HG02798 (cell line): Measurements from ENCODE around the gene PRKG1.
A peak's percentile ranks its signal among the peaks of the same experiment; 100 is the strongest.

Experiments
- ATAC-seq: cut with Tn5 transposase; IDR thresholded peaks from one replicate; pipeline ENCODE4 v1.9.1; 2021; ENCODE audit warnings: mild to moderate bottlenecking; ENCODE audit not compliant: unreplicated experiment, poor library complexity

Gene PRKG1

DNA sequence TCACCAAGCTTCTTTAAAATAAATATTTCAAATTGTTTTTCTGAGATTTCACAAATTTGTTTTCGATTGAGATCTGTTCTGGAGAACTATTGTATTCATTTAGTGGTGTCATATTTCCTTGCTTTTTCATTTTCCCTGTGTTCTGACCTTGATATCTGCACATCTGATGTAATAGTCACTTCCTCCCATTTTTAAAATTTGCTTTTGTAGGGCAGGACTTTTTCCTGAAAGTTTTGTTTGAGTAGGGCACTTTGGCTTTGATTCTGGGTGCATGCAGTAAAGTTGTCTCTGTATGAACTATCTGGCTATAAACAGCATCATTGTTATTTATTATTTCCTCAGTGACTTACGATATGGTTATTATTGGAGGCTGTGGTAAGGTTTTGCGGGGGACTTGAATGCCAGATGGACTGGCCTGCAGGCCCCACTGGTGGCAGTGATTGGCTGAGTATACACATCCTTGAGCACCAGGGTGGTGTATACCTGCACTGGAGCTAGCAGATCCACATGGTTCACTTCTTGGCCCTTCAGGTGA, 541.5 kb downstream of the PRKG1 start:
- ATAC-seq: no peak

DNA sequence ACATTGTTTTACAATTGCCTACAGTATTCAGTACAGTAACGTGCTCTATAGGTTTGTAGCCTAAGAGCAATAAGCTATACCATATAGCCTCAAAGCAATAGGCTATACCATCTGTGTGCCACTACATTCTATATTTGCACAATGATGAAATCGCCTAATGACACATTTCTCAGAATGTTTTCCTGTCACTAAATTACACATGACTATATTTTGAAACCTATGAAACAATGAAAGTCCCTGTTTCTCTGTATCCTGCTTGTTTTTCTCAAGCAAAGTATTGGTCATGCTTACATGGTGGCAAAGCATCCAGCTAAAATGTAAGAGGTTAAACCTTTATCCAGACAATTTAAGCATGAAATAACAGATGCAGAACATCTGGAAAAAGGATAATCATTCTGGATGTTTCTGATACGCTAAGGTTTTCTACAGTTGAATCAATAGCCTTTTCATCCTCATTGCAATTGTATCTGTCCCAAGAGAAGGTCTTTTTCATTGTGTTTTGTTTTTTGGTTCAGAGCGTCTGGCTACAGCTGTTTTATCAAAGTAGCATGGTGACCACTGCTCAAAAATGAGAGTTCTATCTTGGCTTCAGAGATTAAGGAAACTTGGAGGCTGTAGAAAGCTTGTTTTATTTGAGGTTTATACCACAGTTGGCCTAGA, 543.4 kb downstream of the PRKG1 start:
- ATAC-seq: peak; percentile 33

DNA sequence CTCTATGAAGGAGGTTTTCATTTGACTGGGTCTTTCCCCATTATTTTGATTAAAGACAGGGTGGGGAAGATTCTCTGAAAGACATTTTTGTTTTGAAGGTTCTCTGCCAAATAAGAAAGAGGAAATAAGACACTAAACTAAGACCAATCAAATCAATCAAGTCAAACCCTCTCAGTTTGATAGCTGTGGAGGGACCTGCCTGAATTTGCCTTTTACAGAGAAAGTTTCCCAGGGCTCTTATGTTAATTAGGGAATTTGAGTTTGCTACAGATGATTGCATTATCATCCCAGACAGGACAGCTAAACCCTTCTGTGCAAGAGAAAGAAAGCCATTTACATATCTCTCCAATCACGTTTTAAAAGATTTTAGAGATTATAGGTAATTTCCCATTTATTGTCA, 545.1 kb downstream of the PRKG1 start:
- peak; percentile 29 for ATAC-seq

DNA sequence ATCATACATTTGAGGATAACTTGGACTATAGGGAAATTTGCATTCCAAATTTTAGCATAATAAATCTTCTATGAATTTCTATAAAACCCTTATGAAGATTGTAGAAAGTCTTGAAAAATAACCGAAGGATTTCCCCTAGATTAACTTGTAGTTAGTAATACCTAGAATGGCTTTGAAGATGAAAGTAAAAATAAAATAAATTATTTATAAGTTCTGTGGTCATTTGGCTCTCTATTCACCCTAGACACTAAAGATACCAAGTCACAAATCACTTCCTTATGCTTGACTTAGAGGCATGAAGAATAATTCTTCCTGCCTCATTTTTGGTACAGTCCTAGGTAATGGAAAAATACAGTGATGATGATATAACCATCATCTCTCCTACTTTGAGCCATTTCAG, 545.8 kb downstream of the PRKG1 start:
- ATAC-seq: peak; percentile 63

DNA sequence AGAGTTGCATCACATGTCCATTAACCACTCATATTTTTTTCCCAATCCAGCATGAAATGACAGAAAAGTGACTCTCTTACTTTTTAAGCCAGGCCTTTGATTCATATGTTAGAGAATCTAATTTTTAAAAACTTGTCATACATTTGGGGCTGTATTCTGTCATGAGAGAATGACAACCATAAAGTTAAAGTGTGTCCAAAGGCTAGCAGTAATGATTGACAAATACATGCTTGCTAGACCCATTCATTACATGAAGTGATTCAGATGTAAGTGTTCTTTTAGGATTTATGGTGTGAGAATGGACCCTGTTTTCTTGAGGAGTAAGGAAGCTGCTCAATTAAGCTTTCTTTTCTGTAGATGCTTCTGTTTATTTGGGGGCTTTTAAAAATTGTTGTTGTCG, 549.7 kb downstream of the PRKG1 start:
- ATAC-seq: no peak

DNA sequence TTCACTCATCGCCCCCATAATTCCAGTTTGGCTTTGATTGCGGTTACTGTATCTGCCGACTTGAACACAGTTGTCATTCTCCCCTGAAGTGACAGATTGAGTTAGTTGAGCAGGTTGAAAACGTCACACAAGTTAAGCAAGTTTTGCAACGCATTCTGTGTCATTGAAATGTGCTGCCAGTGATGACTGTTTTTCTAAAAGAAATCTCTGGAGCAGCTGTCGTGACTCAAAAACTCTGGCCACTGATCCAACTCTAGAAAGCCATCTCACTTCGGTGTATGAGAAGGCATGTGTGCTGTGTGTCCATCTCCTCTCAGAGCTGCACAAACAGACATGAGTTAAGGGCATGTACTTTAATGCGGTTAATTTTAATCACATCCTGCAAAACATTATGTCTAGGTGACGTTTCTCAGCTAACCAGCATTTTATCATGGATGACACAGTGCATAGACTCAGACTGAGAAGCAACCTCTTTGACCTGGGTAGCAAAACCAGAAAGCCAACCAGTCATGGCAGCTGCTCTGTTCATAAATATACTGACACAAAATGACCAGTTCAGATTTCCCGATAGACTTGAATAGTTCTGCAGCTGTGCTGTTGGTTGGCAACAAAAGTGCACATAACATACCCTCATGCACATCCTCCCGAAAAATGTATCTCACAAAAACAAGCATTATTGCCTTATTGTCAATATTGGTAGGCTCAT, 555.8 kb downstream of the PRKG1 start:
- no peak for ATAC-seq

DNA sequence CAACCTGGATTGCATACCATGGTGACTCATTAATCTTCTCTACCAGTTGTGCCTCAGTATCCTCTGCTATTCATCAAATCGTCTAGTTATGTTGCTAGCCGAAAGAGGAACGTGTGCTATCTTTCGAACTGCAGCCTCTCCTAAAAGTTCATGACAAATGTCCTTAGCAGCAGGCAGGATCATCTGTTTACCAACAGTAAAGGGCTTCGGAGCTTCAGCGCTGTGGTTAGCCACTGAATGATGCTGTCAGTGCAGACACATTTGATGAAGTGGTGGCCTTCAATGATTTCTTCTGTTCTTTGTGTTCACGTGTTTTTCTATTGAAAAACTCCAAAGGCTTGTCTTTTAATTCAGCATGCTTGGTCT, 556.3 kb downstream of the PRKG1 start:
- no peak for ATAC-seq

DNA sequence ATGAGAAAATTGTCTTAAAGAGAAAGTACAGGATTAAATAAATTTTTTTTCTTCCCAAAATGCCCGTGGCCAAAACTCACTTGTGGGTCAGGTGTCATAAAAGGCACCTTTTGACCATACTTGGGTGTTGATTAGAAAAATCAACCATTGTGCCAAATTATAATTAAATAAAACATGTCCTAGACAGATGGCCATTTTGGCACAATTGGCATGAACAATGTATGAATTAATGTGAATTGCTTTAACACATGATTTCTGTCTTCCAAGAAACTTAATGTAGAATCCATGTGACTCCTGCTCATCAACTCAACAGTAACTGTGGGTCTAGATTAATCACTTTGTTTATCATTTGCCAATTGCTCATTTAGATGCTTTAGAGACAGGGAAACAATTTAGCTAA, 561.1 kb downstream of the PRKG1 start:
- ATAC-seq: no peak

DNA sequence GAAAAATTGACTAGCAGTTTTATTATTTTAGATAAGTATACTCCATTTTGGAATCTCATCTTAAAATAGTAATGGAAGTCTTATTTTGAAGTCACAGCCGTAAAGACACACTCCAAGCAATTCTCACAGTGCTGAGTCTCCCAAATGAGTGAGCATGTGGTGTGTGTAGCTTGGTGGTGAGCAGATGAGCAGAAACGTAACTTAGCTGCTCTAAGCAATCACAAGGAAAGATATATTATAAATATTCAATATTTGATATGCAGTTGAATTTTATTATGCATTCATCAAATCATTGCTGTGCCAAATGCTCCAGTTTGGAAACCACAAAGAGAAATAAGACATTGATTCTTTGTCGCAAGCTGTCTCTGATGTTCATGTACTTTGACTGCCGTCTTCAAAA, 563.9 kb downstream of the PRKG1 start:
- no peak for ATAC-seq

DNA sequence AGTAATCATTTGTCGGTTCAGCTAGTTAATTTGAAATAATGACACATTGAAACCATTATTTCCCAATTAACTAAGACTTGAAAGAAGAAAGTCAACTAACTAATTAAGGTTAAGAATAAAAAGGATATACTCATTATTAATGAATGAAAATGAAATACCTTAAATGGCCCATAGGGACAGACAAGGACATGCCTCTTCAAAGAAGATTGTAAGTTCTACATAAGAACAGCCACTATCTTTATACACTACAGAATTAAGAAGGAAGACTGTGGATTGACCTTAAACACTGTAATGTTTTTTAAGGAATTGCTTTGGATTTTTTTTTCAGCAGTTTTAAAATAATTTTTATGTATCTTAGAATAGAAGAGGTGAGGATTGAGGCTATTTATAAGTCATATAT, 564.5 kb downstream of the PRKG1 start:
- no peak for ATAC-seq

DNA sequence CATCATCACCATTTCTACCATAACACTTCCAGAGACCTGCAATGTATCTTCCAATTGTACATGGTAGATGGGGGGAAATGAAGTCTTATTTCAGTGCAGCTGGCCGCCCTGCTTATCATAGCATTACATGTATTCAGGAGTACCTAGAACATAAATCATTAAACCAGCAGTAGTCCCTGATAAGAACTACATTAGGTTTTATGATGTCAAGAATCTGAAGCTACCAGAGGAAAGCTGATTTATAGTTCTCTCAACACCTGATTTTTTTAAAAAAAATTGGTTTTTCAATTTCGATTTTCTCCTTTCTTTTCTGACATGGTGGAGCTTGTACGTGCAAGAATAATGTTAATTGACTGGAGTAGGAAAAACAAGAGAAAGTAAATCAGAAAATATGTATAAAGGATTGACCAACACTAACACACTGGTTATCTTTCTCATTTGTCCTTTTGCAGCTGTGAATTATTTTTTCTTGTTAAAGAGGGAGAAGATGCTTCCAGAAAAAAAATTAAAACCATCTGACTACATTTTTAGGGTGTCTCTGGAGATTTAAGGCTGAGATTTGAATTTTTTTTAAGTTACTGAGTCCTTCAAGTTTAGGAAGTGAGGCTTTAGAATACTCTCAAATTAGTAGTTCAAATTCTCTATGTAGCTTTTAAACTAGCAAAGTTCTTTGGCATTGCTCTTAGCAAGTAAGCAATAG, 566.0 kb downstream of the PRKG1 start:
- ATAC-seq: no peak

DNA sequence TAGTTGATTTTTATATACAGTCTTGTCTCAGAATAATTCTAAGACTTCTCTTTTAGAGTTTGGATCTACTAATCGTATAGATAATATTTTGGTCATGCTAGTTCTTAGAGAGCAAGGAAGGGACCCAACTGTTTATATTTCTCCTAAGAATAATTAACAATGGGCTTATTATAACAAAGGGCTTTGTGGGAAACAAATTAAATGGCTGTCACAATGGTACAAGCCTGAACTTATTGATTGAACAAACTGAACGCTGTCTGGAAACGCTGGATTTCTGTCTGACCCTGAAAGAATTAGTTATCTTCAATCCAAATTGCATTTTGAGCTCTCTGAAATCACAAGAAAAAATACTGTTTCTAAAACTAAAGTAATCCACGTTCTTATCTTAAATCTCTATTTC, 568.3 kb downstream of the PRKG1 start:
- ATAC-seq: no peak

DNA sequence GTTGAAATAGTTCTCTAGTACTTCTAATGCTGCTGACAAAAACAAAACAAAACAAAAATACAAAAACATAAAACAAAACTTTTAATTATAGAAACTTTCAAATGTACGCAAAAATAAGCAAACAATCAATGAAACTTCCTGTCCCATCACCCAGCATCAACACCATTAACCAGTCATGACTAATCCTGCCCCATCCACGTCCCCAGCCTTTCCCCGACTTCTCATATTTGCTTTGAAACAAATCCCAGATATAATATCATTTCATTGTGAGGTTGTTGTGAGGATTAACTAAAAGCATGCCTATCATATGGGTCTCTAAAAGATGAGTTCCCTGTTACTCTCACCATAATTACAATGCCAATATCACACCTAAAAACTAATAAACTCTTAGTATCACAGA, 569.4 kb downstream of the PRKG1 start:
- ATAC-seq: no peak

DNA sequence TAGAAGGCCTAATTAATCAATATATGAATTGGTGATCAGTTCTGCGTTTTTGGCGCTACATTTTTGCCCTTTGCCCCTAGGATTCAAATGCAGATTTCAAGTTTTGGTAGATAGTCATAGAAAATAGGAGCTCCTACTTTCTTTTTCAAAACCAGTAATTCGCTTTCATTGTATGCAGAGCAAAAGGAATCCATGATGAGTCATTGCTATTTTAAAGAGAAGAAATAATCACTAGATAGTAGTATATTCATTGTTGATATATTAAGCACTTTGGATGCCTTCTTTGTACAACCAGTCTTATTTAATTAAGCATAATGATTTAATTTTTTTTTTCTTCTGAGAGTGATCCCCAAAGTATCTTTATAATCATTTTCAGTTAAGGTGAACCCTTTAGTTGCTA, 574.8 kb downstream of the PRKG1 start:
- no peak for ATAC-seq

DNA sequence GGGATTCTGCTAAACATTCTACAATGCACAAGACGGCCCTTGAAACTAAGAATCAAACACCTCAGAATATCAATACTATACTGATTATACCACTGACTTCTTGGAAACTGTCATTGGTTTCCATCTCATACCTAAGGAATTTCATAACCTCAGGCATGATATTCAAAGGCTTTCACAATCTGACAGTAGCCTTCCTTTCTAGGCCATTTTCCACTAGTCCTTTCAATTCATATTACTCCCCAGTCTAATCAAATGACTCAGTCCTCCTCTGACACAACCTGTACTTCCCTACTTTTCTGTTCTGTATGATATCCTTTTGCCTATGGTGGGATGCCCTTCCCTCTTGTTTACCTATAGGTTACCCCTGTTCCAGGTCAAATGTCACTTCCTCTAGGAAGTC, 576.8 kb downstream of the PRKG1 start:
- ATAC-seq: no peak

DNA sequence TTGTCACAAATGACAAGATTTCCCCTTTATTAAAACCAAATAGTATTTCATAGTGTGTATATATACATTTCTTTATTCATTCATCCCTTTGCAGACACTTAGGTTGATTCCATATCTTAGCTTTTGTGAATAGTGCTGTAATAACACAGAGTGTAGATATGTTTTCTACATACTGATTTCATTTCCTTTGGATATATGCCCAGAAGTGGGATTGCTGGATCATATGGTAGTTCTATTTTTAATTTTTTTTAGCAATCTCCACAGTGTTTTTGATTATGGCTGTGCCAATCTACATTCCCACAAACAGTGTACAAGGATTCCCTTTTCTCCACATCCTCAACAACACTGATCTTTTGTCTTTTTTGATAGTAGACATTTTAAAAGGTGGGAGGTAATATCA, 578.7 kb downstream of the PRKG1 start:
- ATAC-seq: no peak

DNA sequence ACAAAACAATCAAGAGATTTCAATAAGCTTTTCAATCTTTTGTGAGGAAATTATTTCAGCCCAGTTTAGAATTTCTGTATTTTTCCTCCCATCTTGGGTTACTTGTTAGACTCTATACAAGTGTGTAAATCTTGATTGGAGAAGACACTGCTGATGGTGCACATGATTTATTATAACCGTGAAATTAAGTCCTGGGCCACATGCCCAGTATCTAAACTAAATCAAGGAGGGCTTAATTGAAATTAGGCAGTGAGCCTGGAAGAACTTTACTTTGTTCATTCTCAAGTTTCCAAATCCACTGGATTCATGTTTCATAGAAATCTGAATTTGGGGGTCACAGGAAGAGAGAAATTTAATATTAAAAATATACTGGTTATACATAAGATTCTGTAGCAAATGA, 580.6 kb downstream of the PRKG1 start:
- ATAC-seq: no peak

DNA sequence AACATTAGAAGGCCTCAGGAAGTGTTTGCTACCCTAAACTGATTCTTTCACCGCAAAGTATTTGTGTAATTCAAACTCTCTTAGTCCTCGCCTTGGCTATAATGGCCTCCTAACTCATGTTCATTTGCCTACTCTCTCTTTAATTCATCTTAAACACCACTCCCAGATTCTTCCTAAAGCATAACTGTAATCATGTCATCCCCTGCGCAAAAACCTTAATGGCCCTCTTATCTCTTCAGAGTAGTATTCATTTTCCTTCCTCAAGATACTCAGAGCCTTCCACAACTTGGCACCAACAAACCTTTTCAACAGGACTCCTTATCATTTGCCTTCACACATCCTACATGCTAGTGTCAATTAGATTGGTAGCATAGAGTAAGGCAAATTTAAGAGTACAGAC, 582.2 kb downstream of the PRKG1 start:
- ATAC-seq: no peak

DNA sequence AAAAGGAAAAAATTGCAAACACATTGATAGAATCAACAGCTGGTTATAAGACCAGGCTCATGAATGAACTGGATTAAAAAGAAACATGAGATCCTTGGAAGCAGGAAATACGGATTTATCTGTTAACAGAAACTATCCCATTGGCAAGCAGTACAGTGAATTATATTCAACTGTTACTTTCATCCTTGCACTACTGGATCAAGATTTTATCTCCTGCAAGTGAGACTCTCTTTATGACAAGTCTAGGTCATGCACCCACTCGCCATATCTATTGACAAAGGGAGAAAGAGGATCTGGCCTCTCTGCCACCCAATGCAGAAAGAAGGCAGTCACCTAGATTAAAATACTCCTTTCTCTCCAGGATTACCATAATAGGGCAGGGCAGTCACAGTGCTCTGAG, 583.7 kb downstream of the PRKG1 start:
- no peak for ATAC-seq

DNA sequence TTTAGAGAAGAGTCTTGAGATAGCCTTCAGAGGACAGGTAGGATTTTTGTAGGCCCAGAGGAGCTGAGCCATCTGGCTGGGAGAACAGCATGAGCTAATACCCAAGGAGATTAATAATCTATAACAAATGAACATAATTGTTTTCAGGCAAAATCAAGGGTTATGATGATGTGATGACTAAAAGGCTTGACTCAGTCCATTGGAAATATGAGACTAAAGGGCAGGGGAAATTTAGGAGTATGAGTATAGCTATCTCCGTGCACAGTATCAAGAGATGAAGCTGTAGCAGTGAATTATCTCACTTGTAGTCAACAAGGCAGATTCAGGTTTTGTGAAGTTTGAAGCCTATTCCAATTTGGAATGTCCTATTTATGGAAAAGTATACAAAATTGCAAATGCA, 585.1 kb downstream of the PRKG1 start:
- no peak for ATAC-seq

DNA sequence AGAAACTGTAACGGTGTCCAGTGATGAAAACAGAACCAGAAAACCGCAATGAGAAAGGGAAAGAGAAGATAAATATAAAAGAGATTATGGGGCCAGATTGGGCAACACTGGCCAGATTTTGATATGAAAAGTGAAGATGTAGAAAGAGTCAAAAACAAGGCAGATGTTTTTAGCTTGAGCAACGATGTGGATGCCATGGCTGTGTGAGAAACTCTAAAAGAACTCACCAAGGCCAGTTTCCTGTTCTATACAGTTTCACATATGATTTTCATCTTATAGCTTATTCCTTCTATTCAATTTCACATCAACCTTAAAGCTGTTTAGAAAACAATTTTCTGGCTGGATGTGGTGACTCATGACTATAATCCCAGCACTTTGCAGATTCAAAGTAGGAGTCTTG, 588.8 kb downstream of the PRKG1 start:
- ATAC-seq: no peak

DNA sequence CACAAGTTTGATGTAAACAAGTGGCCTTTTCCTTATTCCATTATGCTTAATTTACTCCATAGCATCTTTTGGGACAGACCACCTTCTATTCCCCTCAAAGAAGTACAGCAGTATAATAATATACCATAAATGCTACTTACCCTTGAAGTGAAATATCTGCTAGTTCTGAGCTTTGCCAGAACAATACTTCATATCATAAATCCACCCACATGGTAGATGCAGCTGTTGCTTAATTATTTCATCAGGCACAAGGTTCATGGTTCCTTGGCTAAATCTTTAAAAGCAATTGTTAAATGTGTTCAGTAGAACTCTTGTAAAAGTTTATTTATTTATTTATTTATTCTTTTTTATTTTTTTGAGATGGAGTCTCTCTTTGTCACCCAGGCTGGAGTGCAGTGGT, 592.2 kb downstream of the PRKG1 start:
- ATAC-seq: no peak
